Karpas-422 (cell line): ENCODE measurements around the gene CGB2. TPM values are rescaled to one million over a fixed set of nuclear protein-coding genes. Genes with fewer than 3 reads are reported as not detected.
"Not testable (repeated sequence)": the region's sequence is repeated elsewhere in the genome, so short reads cannot be mapped to it uniquely, and the experiment has no call there.

Experiments
- DNase-seq: peaks from one replicate; pipeline ENCODE4 v3.0.0-alpha.2; 2015
- H2AFZ ChIP-seq: fragments of 200-600 bp; sonication (generic); 2 replicates; pipeline ENCODE4 v1.6.1; 2014; ENCODE audit warnings: antibody characterized with exemption, low read length, mixed read lengths
- H3K27ac ChIP-seq: fragments of 200-600 bp; sonication (generic); 2 replicates; pipeline ENCODE4 v1.5.1; 2014; ENCODE audit warnings: mild to moderate bottlenecking, low read length, moderate library complexity
- H3K27me3 ChIP-seq: fragments of 200-600 bp; sonication (generic); 2 replicates; pipeline ENCODE4 v1.6.1; 2014; ENCODE audit warnings: low read length, mixed read lengths
- H3K36me3 ChIP-seq: fragments of 200-600 bp; sonication (generic); 2 replicates; pipeline ENCODE4 v1.6.1; 2014; ENCODE audit warnings: low read length, mixed read lengths; ENCODE audit not compliant: insufficient read depth
- H3K4me1 ChIP-seq: fragments of 200-600 bp; sonication (generic); 2 replicates; pipeline ENCODE4 v1.6.1; 2014; ENCODE audit warnings: mild to moderate bottlenecking, low read length, mixed read lengths
- H3K4me2 ChIP-seq: fragments of 200-600 bp; sonication (generic); 2 replicates; pipeline ENCODE4 v1.6.1; 2014; ENCODE audit warnings: low read length, low read depth, mild to moderate bottlenecking; ENCODE audit not compliant: poor library complexity, severe bottlenecking
- H3K4me3 ChIP-seq: fragments of 200-600 bp; sonication (generic); 2 replicates; pipeline ENCODE4 v1.5.1; 2014; ENCODE audit warnings: mild to moderate bottlenecking, antibody characterized with exemption, low read length, mixed read lengths
- H3K79me2 ChIP-seq: fragments of 200-600 bp; sonication (generic); 2 replicates; pipeline ENCODE4 v1.6.1; 2014; ENCODE audit warnings: mild to moderate bottlenecking, low read length, mixed read lengths
- H3K9ac ChIP-seq: fragments of 200-600 bp; sonication (generic); 2 replicates; pipeline ENCODE4 v1.6.0; 2014; ENCODE audit warnings: low read length
- H3K9me2 ChIP-seq: fragments of 200-600 bp; sonication (generic), shearing (Covaris generic); replicated peaks from 2 replicates; pipeline ENCODE4 v1.6.0; 2014; ENCODE audit warnings: mild to moderate bottlenecking, low read length, moderate library complexity; ENCODE audit not compliant: insufficient read depth
- H3K9me3 ChIP-seq: fragments of 300-700, 200-600 bp; sonication (generic); 2 replicates; pipeline ENCODE4 v1.6.1; 2014; ENCODE audit warnings: low read length, mixed read lengths
- H4K20me1 ChIP-seq: fragments of 200-600 bp; sonication (generic); 2 replicates; pipeline ENCODE4 v1.6.1; 2014; ENCODE audit warnings: mild to moderate bottlenecking, antibody characterized with exemption, low read length, low read depth; ENCODE audit not compliant: insufficient read depth
- total RNA-seq: library from RNA; depleted of rRNA; stranded (reverse); fragments of >200 nt; shearing (Covaris generic); gene quantifications from 2 replicates; pipeline ENCODE4 v1.2.3, GENCODE V29; 2014; ENCODE audit warnings: low replicate concordance

Gene CGB2
- total RNA-seq, 1 experiment from 2014 or later: not detected

GRCh38 chr19:49014123-49014869, 17.4 kb upstream of the CGB2 start:
- Histone ChIP-seq H3K4me2 (no peak overlapping the region), H3K27me3 (no peaks in the 10 kb centered on the region), H3K9me2 (no peaks in the 10 kb centered on the region), H4K20me1 (peaks cover 5% of the 10 kb centered on the region; the same call in 1 of the 2 replicates), H3K4me1 (0 out of 2 replicates have a peak, but pooled peaks cover 4% of the 10 kb centered on the region), H3K4me3 (no peak overlapping the region), H3K9ac (no peak overlapping the region), H3K27ac (no peak overlapping the region), H3K79me2 (no peaks in the 10 kb centered on the region), H3K36me3 (peaks cover 10% of the 10 kb centered on the region; the same call in 1 of the 2 replicates), H2AFZ (no peak overlapping the region), H3K9me3 (no peaks in the 10 kb centered on the region)
- DNase-seq: no peak

DNA sequence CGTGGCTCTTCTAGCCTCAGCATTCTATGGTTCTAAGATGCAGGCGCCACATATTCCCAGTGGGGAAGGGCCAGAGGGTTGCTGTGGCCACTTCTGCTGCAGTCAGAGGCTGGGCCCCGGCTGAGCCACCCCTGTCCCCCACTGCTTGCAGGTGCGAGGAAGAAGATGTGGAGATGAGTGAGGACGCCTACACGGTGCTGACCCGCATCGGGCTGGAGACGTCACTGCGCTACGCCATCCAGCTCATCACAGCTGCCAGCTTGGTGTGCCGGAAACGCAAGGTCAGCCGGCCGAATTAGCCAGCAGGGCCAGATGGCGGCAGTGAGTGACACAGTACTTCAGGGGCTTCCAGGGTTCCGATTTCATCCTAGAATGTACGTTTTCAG, 16.8 kb upstream of the CGB2 start:
- no peak for DNase-seq

GRCh38 chr19:49016067-49016839, 15.4 kb upstream of the CGB2 start:
- Histone ChIP-seq H3K27ac (no peak overlapping the region), H3K9me3 (no peaks in the 10 kb centered on the region), H4K20me1 (peaks cover 22% of the 10 kb centered on the region; the same call in 1 of the 2 replicates), H3K9me2 (no peaks in the 10 kb centered on the region), H3K79me2 (no peaks in the 10 kb centered on the region), H3K4me1 (peaks cover 16% of the 10 kb centered on the region), H2AFZ (no peak overlapping the region), H3K36me3 (peaks cover 6% of the 10 kb centered on the region; the same call in 1 of the 2 replicates), H3K27me3 (no peaks in the 10 kb centered on the region), H3K4me3 (no peak overlapping the region), H3K4me2 (no peak overlapping the region), H3K9ac (no peak overlapping the region)
- DNase-seq: no peak

More for the DNA sequence above, 16.8 kb upstream of the CGB2 start:
- no peak overlapping the region for H3K27ac ChIP-seq
- peaks cover 6% of the 10 kb centered on the region; the same call in 1 of the 2 replicates for H3K36me3 ChIP-seq
- H2AFZ ChIP-seq: no peak overlapping the region
- H3K9ac ChIP-seq: no peak overlapping the region
- no peaks in the 10 kb centered on the region for H3K79me2 ChIP-seq
- no peaks in the 10 kb centered on the region for H3K9me3 ChIP-seq
- H3K27me3 ChIP-seq: no peaks in the 10 kb centered on the region
- H4K20me1 ChIP-seq: peaks cover 10% of the 10 kb centered on the region; the same call in 1 of the 2 replicates
- no peak overlapping the region for H3K4me3 ChIP-seq
- 0 out of 2 replicates have a peak, but pooled peaks cover 4% of the 10 kb centered on the region for H3K4me1 ChIP-seq
- H3K9me2 ChIP-seq: no peaks in the 10 kb centered on the region
- H3K4me2 ChIP-seq: no peak overlapping the region

GRCh38 chr19:49017041-49017665, 14.5 kb upstream of the CGB2 start, which contains the start of gene LHB:
Gene LHB (minus strand): TSS chr19:49017091. CDS start chr19:49017081, 10 bp downstream.
- Histone ChIP-seq H3K79me2 (no peaks in the 10 kb centered on the region), H3K36me3 (peaks cover 6% of the 10 kb centered on the region; the same call in 1 of the 2 replicates), H3K4me2 (no peak within 1 kb of the TSS), H4K20me1 (peaks cover 27% of the 10 kb centered on the region; the same call in 1 of the 2 replicates), H3K9me3 (no peaks in the 10 kb centered on the region), H2AFZ (no peak within 1 kb of the TSS), H3K9me2 (no peaks in the 10 kb centered on the region), H3K27ac (no peak within 1 kb of the TSS), H3K9ac (no peak within 1 kb of the TSS), H3K27me3 (no peaks in the 10 kb centered on the region), H3K4me1 (peaks cover 16% of the 10 kb centered on the region), H3K4me3 (no peak within 1 kb of the TSS)
- DNase-seq: no peak

DNA sequence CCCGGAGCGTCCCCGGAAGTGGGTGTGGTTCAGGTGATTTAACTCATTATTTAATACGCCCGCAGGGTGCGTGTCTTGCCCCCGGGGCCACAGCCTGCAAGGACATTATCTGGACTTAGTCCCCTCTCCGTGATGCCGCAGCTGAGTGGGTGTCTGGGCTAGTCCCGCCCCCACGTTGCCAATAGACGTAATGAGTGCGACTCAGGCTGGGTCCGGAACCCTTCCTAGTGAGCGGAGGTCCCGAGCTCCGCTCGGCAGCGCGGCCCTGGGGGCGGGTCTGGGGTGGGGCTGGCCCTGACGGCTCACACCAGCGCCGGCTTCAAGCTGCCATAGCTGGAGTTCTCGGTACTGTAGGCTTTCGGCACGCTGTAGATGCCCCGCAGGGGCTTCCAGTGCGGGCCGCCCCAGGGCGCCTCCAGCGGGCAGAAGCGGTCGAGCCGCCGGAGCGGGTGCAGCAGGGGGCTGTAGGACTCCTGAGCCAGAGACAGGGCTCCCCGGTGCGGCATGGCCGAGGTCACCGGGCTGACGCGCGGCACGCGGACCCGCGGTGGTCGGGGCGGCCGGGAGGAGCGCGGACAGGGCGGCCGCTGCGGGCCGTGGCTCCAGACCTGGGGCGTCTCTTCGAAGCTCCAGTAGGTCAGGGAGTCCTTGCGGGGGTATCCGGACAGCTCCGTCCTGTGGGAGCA, 13.9 kb upstream of the CGB2 start:
- H3K79me2 ChIP-seq: no peaks in the 10 kb centered on the region
- peaks cover 6% of the 10 kb centered on the region; the same call in 1 of the 2 replicates for H3K36me3 ChIP-seq
- no peaks in the 10 kb centered on the region for H3K27me3 ChIP-seq
- H3K4me3 ChIP-seq: no peak overlapping the region
- H3K4me2 ChIP-seq: no peak overlapping the region
- no peak overlapping the region for H3K27ac ChIP-seq
- H3K4me1 ChIP-seq: peaks cover 16% of the 10 kb centered on the region
- H3K9me2 ChIP-seq: no peaks in the 10 kb centered on the region
- peaks cover 27% of the 10 kb centered on the region; the same call in 1 of the 2 replicates for H4K20me1 ChIP-seq
- no peaks in the 10 kb centered on the region for H3K9me3 ChIP-seq
- DNase-seq: peak; percentile 75
- H3K9ac ChIP-seq: no peak overlapping the region
- H2AFZ ChIP-seq: no peak overlapping the region

GRCh38 chr19:49018388-49019241, 13.1 kb upstream of the CGB2 start:
- DNase-seq: peak; percentile 46
- not testable (repeated sequence) for H3K27me3 ChIP-seq, H3K9ac ChIP-seq, H3K9me3 ChIP-seq, H3K9me2 ChIP-seq, H3K27ac ChIP-seq, H2AFZ ChIP-seq, H3K79me2 ChIP-seq, H3K4me2 ChIP-seq, H3K36me3 ChIP-seq, H3K4me3 ChIP-seq
- peaks cover 16% of the 10 kb centered on the region for H3K4me1 ChIP-seq
- peaks cover 27% of the 10 kb centered on the region; the same call in 1 of the 2 replicates for H4K20me1 ChIP-seq

- H2AFZ ChIP-seq: no peak overlapping the region
- no peak overlapping the region for H3K27ac ChIP-seq
- peaks cover 23% of the 10 kb centered on the region; the same call in 1 of the 2 replicates for H4K20me1 ChIP-seq
- H3K4me1 ChIP-seq: peaks cover 16% of the 10 kb centered on the region
- no peaks in the 10 kb centered on the region for H3K36me3 ChIP-seq
- no peak overlapping the region for H3K4me3 ChIP-seq
- no peak overlapping the region for H3K4me2 ChIP-seq
- DNase-seq: peak; percentile 75
- H3K79me2 ChIP-seq: no peaks in the 10 kb centered on the region
- no peak overlapping the region for H3K9ac ChIP-seq
- no peaks in the 10 kb centered on the region for H3K27me3 ChIP-seq
- no peaks in the 10 kb centered on the region for H3K9me2 ChIP-seq
- no peaks in the 10 kb centered on the region for H3K9me3 ChIP-seq
These were observed 12.3 kb upstream of the CGB2 start for GRCh38 chr19:49019242-49019932.
